Measurements from ENCODE around the gene ZMYM3. TPM values are rescaled to one million over a fixed set of nuclear protein-coding genes. Genes with fewer than 3 reads are reported as not detected.

ZMYM3 gene
- total and polyA plus RNA-seq, 9 donors = 11.6 to 25.7 (median 20.8) TPM

DNA sequence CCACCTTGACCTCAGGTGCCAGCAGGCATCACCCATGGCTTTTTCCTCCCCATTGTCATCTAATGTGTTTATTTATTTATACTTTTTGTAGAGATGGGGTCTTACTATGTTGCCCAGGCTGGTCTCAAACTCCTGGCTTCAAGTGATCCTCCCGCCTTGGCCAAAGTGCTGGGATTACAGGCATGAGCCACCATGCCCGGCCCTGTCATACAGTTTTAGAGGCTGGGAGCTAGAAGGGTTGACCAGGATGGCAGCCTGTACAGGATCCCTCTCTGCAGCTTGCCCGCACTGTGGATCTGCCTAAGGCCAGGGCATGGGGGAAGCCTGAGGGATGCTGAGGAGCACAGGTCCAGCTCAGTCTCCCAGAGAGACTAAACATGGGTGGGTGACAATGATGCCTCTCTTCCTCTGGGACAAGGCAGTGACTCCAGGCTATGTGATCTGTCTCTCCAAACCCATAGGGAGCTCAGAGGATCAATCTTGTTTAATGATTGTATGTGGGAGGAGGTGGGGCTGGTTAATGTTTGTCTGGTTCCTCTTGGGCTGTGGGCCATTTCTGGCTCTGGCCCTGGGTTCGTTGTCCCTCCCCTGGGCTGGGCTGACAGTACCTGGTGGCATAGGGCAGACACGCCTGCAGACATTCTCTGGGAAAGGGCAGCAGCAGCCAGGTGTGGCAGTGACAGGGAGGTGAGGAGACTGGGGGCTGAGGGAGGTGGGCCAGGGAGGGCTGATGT, 39.2 kb downstream of the ZMYM3 start:
- Histone ChIP-seq H3K4me1 (ENCODE audit: control insufficient read depth, insufficient read depth, low read length) (no peaks in the 10 kb centered on the region), H3K4me3 (ENCODE audit: low read length) (no peak overlapping the region), H3K27ac (ENCODE audit: low read length) (no peak overlapping the region), H3K27me3 (ENCODE audit: control insufficient read depth, insufficient read depth, low read length) (peaks cover 3% of the 10 kb centered on the region), H3K9me3 (replicated peaks; ENCODE audit: control insufficient read depth, low read depth, low read length) (no peaks in the 10 kb centered on the region), H3K36me3 (ENCODE audit: control insufficient read depth, insufficient read depth, low read length) (no peaks in the 10 kb centered on the region)
- WGBS (ENCODE audit: insufficient coverage) = 65% methylated on average over 4 of the region's 5 CpGs
- DNase-seq = no peak

- no peaks in the 10 kb centered on the region for H3K4me1 ChIP-seq (ENCODE audit: control insufficient read depth, insufficient read depth, low read length)
- no peak for DNase-seq
- H3K36me3 ChIP-seq (ENCODE audit: control insufficient read depth, insufficient read depth, low read length) = no peaks in the 10 kb centered on the region
- WGBS (ENCODE audit: insufficient coverage) = 67% methylated on average over 1 of the region's 1 CpG
- peaks cover 3% of the 10 kb centered on the region for H3K27me3 ChIP-seq (ENCODE audit: control insufficient read depth, insufficient read depth, low read length)
- H3K27ac ChIP-seq (ENCODE audit: low read length) = no peak overlapping the region
- no peak overlapping the region for H3K4me3 ChIP-seq (ENCODE audit: low read length)
- H3K9me3 ChIP-seq (replicated peaks; ENCODE audit: control insufficient read depth, low read depth, low read length) = no peaks in the 10 kb centered on the region
Measured at GRCh38 chrX:71214152-71214551, 39.8 kb downstream of the ZMYM3 start.

DNA sequence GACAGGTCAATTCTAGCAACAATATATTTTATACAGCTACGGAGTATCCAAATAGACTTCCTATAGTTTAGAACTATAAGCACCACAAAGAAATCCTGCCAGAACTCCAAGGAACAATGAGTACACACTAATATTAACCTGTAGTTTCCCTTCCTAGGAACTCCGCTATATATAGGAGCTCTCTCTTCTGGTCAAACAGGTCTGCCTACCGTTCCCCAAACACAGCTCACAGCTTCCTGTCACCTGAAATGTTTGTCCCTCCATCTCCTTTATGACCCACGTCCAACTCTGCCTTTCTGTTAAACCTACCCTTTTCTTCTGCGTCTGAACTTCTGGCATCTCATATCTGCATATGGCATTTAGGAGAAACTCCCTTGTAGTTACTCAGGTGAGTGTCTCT, 41.4 kb downstream of the ZMYM3 start:
- Histone ChIP-seq H3K27me3 (ENCODE audit: control insufficient read depth, insufficient read depth, low read length) (peaks cover 3% of the 10 kb centered on the region), H3K4me3 (ENCODE audit: low read length) (no peak overlapping the region), H3K9me3 (replicated peaks; ENCODE audit: control insufficient read depth, low read depth, low read length) (no peaks in the 10 kb centered on the region), H3K36me3 (ENCODE audit: control insufficient read depth, insufficient read depth, low read length) (no peaks in the 10 kb centered on the region), H3K4me1 (ENCODE audit: control insufficient read depth, insufficient read depth, low read length) (no peaks in the 10 kb centered on the region), H3K27ac (ENCODE audit: low read length) (no peak overlapping the region)
- WGBS (ENCODE audit: insufficient coverage) = 58% methylated on average over 2 of the region's 5 CpGs
- no peak for DNase-seq

DNA sequence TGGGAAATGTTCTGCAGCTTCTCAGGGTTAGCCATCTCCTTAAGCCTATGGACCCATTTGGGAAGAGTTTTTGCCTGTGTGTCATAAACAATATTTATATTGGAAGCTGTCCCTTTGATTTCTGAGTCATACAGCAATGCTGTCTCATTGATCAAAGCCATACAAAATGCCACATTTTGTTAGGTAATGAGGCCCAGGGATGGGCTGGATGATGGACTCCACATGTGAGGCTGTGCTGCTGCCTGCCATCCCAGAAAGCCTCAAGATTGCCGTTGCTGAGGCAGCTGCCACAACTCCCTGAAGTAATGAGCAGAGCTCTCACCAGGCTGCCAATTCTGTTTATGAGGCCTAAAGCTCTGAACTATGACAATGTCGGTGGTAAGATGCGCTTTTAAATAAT, 43.1 kb downstream of the ZMYM3 start:
- Histone ChIP-seq H3K4me1 (ENCODE audit: control insufficient read depth, insufficient read depth, low read length) (no peaks in the 10 kb centered on the region), H3K36me3 (ENCODE audit: control insufficient read depth, insufficient read depth, low read length) (no peaks in the 10 kb centered on the region), H3K27ac (ENCODE audit: low read length) (no peak overlapping the region), H3K27me3 (ENCODE audit: control insufficient read depth, insufficient read depth, low read length) (peaks cover 3% of the 10 kb centered on the region), H3K4me3 (ENCODE audit: low read length) (no peak overlapping the region), H3K9me3 (replicated peaks; ENCODE audit: control insufficient read depth, low read depth, low read length) (no peaks in the 10 kb centered on the region)
- no peak for DNase-seq
- WGBS (ENCODE audit: insufficient coverage) = 48% methylated on average over 3 of the region's 3 CpGs

DNA sequence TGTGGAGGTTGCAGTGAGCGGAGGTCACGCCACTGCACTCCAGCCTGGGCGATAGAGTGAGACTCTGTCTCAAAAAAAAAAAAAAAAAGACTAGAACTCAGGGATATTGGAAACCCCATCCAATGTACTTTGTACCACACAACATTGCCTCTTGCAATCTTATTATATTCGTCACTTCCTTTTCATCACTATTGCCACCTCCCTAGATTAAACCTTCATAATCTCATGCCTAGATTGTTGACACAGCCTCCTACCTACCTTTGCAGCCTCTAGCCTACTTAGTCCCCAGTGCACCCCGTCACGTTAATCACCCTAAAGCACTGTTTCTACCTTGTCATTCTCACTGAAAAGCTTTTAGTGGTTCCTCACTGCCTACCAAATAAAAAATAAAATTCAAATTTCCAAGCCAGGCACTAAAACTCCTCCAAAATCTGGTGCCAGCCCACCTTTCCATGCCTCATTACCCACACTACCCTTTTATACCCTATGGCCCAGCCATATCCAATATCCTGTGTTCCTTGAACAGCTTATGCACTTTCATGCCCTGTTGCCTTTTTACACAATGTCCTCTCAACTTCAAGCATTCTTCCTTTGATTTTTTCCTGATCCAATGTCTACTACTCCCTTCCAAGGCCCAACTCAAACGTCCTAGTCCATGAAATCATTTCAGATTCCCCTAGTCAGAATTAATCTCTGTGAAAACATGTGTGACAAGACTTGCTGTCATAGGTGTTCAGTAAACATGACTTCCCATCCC, 54.5 kb downstream of the ZMYM3 start:
- no peak for DNase-seq
- no peaks in the 10 kb centered on the region for H3K4me1 ChIP-seq (ENCODE audit: control insufficient read depth, insufficient read depth, low read length)
- no peaks in the 10 kb centered on the region for H3K9me3 ChIP-seq (replicated peaks; ENCODE audit: control insufficient read depth, low read depth, low read length)
- no peak overlapping the region for H3K27ac ChIP-seq (ENCODE audit: low read length)
- no peaks in the 10 kb centered on the region for H3K27me3 ChIP-seq (ENCODE audit: control insufficient read depth, insufficient read depth, low read length)
- 71% methylated on average over 5 of the region's 7 CpGs for WGBS (ENCODE audit: insufficient coverage)
- no peak overlapping the region for H3K4me3 ChIP-seq (ENCODE audit: low read length)
- no peaks in the 10 kb centered on the region for H3K36me3 ChIP-seq (ENCODE audit: control insufficient read depth, insufficient read depth, low read length)

- no peaks in the 10 kb centered on the region for H3K4me1 ChIP-seq (ENCODE audit: control insufficient read depth, insufficient read depth, low read length)
- WGBS (ENCODE audit: insufficient coverage) = 56% methylated on average over 3 of the region's 3 CpGs
- no peaks in the 10 kb centered on the region for H3K27me3 ChIP-seq (ENCODE audit: control insufficient read depth, insufficient read depth, low read length)
- no peak overlapping the region for H3K27ac ChIP-seq (ENCODE audit: low read length)
- no peak overlapping the region for H3K4me3 ChIP-seq (ENCODE audit: low read length)
- no peaks in the 10 kb centered on the region for H3K9me3 ChIP-seq (replicated peaks; ENCODE audit: control insufficient read depth, low read depth, low read length)
- no peaks in the 10 kb centered on the region for H3K36me3 ChIP-seq (ENCODE audit: control insufficient read depth, insufficient read depth, low read length)
- peak; percentile 27 for DNase-seq
Measured at GRCh38 chrX:71198066-71198465, 55.9 kb downstream of the ZMYM3 start.

- no peaks in the 10 kb centered on the region for H3K27me3 ChIP-seq (ENCODE audit: control insufficient read depth, insufficient read depth, low read length)
- H3K27ac ChIP-seq (ENCODE audit: low read length) = no peak overlapping the region
- WGBS (ENCODE audit: insufficient coverage) = 55% methylated on average over 4 of the region's 4 CpGs
- H3K36me3 ChIP-seq (ENCODE audit: control insufficient read depth, insufficient read depth, low read length) = no peaks in the 10 kb centered on the region
- H3K4me1 ChIP-seq (ENCODE audit: control insufficient read depth, insufficient read depth, low read length) = no peaks in the 10 kb centered on the region
- no peak for DNase-seq
- no peak overlapping the region for H3K4me3 ChIP-seq (ENCODE audit: low read length)
- H3K9me3 ChIP-seq (replicated peaks; ENCODE audit: control insufficient read depth, low read depth, low read length) = no peaks in the 10 kb centered on the region
Measured at GRCh38 chrX:71195964-71196649, 57.8 kb downstream of the ZMYM3 start.

DNA sequence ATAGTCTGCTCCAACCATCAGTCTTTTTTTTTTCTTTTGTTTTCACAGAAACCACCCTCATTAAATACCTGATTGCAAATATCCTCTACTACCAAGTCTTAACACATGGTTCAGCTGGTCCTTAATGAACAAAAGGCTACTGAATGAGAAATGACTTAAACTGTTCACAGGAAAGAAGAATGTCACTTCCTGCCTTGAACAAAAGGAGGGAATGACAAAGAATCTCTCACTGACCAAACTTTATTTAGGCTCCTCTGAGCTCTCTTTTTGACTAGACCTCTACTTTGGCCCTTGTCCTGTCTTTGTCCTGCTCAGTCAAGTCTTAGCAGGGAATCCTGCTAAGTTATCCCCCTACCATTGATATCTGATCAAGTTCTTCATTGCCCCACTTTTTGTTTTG, 62.7 kb downstream of the ZMYM3 start:
- no peaks in the 10 kb centered on the region for H3K36me3 ChIP-seq (ENCODE audit: control insufficient read depth, insufficient read depth, low read length)
- H3K9me3 ChIP-seq (replicated peaks; ENCODE audit: control insufficient read depth, low read depth, low read length) = no peaks in the 10 kb centered on the region
- no peak overlapping the region for H3K4me3 ChIP-seq (ENCODE audit: low read length)
- H3K27me3 ChIP-seq (ENCODE audit: control insufficient read depth, insufficient read depth, low read length) = no peaks in the 10 kb centered on the region
- no peak overlapping the region for H3K27ac ChIP-seq (ENCODE audit: low read length)
- H3K4me1 ChIP-seq (ENCODE audit: control insufficient read depth, insufficient read depth, low read length) = no peaks in the 10 kb centered on the region
- no peak for DNase-seq

All from muscle of leg (tissue), 11 donors.